ENCODE data around the gene HSF2.
"Not testable (repeated sequence)": the region's sequence is repeated elsewhere in the genome, so short reads cannot be mapped to it uniquely, and the experiment has no call there.

The HSF2 gene

GRCh38 chr6:122458087-122458486 lies 58.6 kb downstream of the HSF2 start:
- H3K4me3 ChIP-seq (ENCODE audit: low read depth, low read length), result no peak overlapping the region
- in situ Hi-C loops (cut with HindIII; ENCODE audit: low sequenced_read_pairs), result no loop called here
- no peak for DNase-seq (ENCODE audit: low read depth, low spot score)
- TF ChIP-seq CTCF (IDR thresholded peaks at IDR 0.05; ENCODE audit: low read depth, low read length), result no peak

GRCh38 chr6:122459240-122459639 lies 59.8 kb downstream of the HSF2 start:
- peak; percentile 4 for DNase-seq (ENCODE audit: low read depth, low spot score)
- no peak overlapping the region for H3K4me3 ChIP-seq (ENCODE audit: low read depth, low read length)
- in situ Hi-C loops (cut with HindIII; ENCODE audit: low sequenced_read_pairs), result no loop called here
- no peak for TF ChIP-seq CTCF (IDR thresholded peaks at IDR 0.05; ENCODE audit: low read depth, low read length)

- DNase-seq (ENCODE audit: low read depth, low spot score); in situ Hi-C loops (cut with HindIII; ENCODE audit: low sequenced_read_pairs); H3K4me3 ChIP-seq (ENCODE audit: low read depth, low read length): not testable (repeated sequence)
These were observed 60.5 kb downstream of the HSF2 start for GRCh38 chr6:122459865-122460416.

DNA sequence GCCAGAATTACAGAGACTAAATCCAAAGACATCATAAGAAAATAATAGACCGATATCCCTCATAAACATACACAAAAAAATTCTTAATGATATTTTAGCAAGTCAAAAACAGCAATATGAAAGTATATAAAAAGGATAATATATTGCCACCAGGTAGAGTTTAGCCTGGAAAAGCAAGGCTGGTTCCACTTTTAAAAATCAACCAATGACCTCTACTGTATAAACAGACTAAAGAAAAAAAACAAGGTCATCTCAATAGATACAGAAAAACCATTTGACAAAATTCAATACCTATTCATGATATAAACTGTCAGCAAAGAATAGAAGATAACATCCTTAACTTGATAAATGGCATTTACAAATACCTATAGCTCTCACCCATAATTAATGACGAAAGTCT lies 62.4 kb downstream of the HSF2 start:
- no peak for DNase-seq (ENCODE audit: low read depth, low spot score)
- no peak overlapping the region for H3K4me3 ChIP-seq (ENCODE audit: low read depth, low read length)
- in situ Hi-C loops (cut with HindIII; ENCODE audit: low sequenced_read_pairs), result no loop called here
- no peak for TF ChIP-seq CTCF (IDR thresholded peaks at IDR 0.05; ENCODE audit: low read depth, low read length)

- in situ Hi-C loops (cut with HindIII; ENCODE audit: low sequenced_read_pairs), result no loop called here
- peak; percentile 96 for DNase-seq (ENCODE audit: low read depth, low spot score)
- no peak for TF ChIP-seq CTCF (IDR thresholded peaks at IDR 0.05; ENCODE audit: low read depth, low read length)
- peak within 1 kb of the TSS; percentile 93 for H3K4me3 ChIP-seq (ENCODE audit: low read depth, low read length)
These were observed 71.9 kb downstream of the HSF2 start, which contains the start of gene SERINC1 for GRCh38 chr6:122471107-122472021. Gene SERINC1, minus strand, starts transcription at chr6:122471807. Its CDS starts 70 bp downstream, at chr6:122471737.

GRCh38 chr6:122472022-122472340 lies 72.5 kb downstream of the HSF2 start:
- H3K4me3 ChIP-seq (ENCODE audit: low read depth, low read length), result peak overlapping the region; percentile 93
- in situ Hi-C loops (cut with HindIII; ENCODE audit: low sequenced_read_pairs), result no loop called here
- no peak for TF ChIP-seq CTCF (IDR thresholded peaks at IDR 0.05; ENCODE audit: low read depth, low read length)
- DNase-seq (ENCODE audit: low read depth, low spot score), result no peak

DNA sequence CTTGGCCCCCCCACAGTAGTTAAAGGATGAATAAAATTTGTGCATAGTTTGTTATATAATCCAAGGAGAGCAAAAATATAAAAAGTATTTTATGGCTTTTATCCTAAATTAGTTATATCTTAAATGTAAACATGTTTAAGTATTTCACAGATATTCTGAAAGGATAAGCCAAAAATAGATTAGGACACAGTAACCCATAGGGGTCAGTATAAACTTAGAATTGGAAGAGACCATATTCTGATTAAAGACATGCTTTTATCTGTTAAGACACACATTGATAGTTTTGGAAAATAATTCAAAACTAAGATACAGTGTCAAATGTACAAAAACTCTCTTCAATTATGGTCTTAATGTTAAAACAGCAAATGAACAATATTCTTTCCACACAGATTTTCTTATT lies 76.7 kb downstream of the HSF2 start:
- in situ Hi-C loops (cut with HindIII; ENCODE audit: low sequenced_read_pairs), result no loop called here
- DNase-seq (ENCODE audit: low read depth, low spot score), result peak; percentile 42
- no peak overlapping the region for H3K4me3 ChIP-seq (ENCODE audit: low read depth, low read length)
- peak; percentile 53 for TF ChIP-seq CTCF (IDR thresholded peaks at IDR 0.05; ENCODE audit: low read depth, low read length)
